Measurements from ENCODE around the gene SCAMP5.

The SCAMP5 gene

GRCh38 chr15:75070674-75071073, 75.3 kb downstream of the SCAMP5 start:
- no peak for DNase-seq (ENCODE audit: low read depth in 2 of 2)

Measured in stimulated activated CD8-positive, alpha-beta memory T cell treated with anti-CD3 and anti-CD28 coated beads, Interleukin-15, amount 100 ng/mL, for 4 hours (primary cell).